Upper lobe of left lung (tissue), 4 donors: Measurements from ENCODE around the gene ENAH.

Source experiments
- CTCF ChIP-seq, 6 experiments: fragments of 450-650 bp in 4 of 6; fragments of 200-600 bp in 2 of 6; sonication (generic) in 2 of 6; IDR thresholded peaks; one replicate each; pipeline ENCODE4 v1.5.1; 2016 to 2019; ENCODE audit warnings: antibody characterized with exemption in 6 of 6
- EP300 ChIP-seq, 4 donors: sonication (generic); formaldehyde crosslinking; IDR thresholded peaks; one replicate each; pipeline ENCODE4 v1.5.1; 2017; ENCODE audit warnings: antibody characterized with exemption in 4 of 4, control low read depth in 2 of 4
- POLR2A ChIP-seq, 4 donors: fragments of 450-650 bp; IDR thresholded peaks; one replicate each; pipeline ENCODE4 v1.5.1; 2016 to 2017; ENCODE audit warnings: antibody characterized with exemption in 4 of 4, mild to moderate bottlenecking in 2 of 4
- POLR2AphosphoS5 ChIP-seq, 2 donors: sonication (generic); formaldehyde crosslinking; IDR thresholded peaks; one replicate each; pipeline ENCODE4 v1.5.1; 2017; ENCODE audit warnings: antibody characterized with exemption in 2 of 2

GRCh38 chr1:225445639-225446594, 207.0 kb downstream of the ENAH start:
- no peak for TF ChIP-seq CTCF (IDR thresholded peaks at IDR 0.05)
- TF ChIP-seq EP300 (IDR thresholded peaks at IDR 0.05), result no peak
- no peak for TF ChIP-seq POLR2A (IDR thresholded peaks at IDR 0.05)
- TF ChIP-seq POLR2AphosphoS5 (IDR thresholded peaks at IDR 0.05), result no peak
